Fibroblast of skin of back (primary cell): ENCODE measurements around the gene ACAD11.
A peak's percentile ranks its signal among the peaks of the same experiment; 100 is the strongest.
"Not testable (repeated sequence)": the region's sequence is repeated elsewhere in the genome, so short reads cannot be mapped to it uniquely, and the experiment has no call there.

Experiments used
- DNase-seq: peaks from one replicate; pipeline ENCODE4 v3.0.0-alpha.2; 2013

The ACAD11 gene

GRCh38 chr3:132650153-132650552, 9.5 kb downstream of the ACAD11 start:
- no peak for DNase-seq

- DNase-seq, result no peak
These were observed 14.6 kb downstream of the ACAD11 start for GRCh38 chr3:132645058-132645457.

- DNase-seq, result no peak
These were observed 16.2 kb downstream of the ACAD11 start for GRCh38 chr3:132643366-132643765.

- no peak for DNase-seq
These were observed 17.1 kb downstream of the ACAD11 start for GRCh38 chr3:132642539-132642847.

DNA sequence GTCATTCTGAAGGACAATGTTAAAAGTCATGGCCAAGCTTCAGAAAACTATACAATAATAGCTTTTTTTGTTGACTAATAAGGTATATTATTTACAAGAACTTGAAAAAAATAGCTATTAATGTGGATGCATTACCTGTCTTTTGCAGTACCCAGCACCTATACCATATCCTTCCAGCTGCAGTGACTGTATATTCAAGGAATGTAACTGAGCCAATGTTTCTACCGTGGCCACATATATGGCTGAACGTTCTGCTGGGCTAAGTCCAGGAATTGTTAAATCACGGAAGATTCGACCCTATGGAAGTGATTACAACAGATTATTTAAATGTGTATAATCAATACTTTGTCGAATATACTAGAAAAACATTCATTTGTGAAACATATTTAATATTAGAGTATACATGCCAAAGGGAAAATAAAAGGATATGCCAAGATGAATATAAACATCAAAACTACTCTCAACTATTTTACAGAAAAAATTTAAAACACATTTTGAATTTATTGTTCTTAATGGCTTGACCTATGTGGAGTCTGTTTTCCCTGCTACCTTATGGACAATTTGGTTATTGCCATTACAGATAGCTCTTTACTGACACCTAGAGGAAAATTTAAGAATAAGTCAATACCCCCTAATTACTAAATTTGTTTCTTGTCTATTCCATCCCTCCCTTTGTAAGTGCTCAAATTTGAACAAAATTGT, 17.6 kb downstream of the ACAD11 start:
- DNase-seq, result peak; percentile 60

DNA sequence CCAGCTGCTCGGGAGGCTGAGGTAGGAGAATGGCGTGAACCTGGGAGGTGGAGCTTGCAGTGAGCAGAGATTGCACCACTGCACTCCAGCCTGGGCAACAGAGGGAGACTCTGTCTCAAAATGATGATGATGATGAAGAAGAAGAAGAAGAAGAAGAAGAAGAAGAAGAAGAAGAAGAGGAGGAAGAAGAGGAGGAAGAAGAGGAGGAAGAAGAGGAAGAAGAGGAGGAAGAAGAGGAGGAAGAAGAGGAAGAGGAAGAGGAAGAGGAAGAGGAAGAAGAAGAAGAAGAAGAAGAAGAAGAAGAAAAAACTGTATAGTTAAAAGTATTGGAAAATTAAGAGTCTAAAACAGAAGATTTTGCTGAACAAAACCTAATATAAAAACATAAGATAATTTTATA, 18.2 kb downstream of the ACAD11 start:
- not testable (repeated sequence) for DNase-seq

GRCh38 chr3:132638706-132639105, 20.9 kb downstream of the ACAD11 start:
- no peak for DNase-seq

DNA sequence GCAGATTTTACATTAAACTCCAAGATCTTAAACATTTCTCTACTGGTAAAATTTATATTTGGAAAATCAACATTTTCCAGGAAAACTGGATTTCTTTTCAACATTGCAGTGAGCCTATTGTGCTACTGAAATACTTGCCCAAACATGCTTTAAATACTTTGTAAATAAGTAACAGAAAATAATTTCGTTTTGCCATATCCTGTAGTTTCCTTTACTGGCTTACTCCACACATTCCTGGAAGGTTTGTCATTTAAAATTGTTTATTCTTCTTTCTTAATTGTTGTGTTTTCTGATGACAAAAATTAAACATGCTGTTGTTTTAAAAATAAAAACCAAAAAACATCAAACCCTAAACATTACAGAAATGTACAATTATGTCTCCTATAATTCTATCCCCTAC, 22.0 kb downstream of the ACAD11 start:
- peak; percentile 62 for DNase-seq

DNA sequence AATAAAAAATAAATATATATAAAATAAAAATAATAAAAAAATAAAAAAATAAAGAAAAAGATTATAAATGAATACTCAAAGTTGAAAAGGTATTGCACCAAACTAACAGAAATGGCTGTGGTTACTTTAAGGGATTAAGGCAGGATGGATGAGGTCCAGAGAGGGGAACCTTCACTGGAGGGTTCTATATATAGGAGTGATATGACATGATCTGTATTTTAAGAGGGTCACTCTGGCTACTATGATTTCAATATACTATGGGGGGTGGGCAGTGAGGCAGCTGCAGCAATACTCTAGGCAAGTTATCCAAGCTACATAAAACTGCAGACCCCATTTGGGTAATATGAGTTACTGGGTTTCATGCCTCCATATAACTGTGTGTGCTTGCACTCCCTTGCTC, 24.6 kb downstream of the ACAD11 start:
- DNase-seq, result no peak

DNA sequence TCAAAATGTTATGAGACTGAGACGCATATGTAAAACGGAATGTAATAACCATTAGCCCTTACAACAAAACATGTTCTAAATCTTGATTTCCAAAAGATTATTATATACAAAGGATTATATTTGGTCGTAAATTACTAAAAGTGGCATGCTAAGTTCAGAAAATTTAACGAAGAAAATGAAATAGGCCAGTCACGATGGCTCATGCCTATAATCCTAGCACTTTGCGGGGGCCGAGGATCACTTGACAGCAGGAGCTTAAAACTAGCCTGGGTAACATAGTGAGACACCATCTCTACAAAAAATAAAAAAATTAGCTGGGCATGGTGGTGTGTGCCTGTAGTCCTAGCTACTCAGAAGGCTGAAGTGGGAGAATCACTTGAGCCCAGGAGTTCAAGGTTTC, 29.0 kb downstream of the ACAD11 start:
- DNase-seq, result no peak

- peak; percentile 85 for DNase-seq
These were observed 29.7 kb downstream of the ACAD11 start for GRCh38 chr3:132629928-132630327.

GRCh38 chr3:132628157-132628556, 31.5 kb downstream of the ACAD11 start:
- DNase-seq, result no peak

GRCh38 chr3:132626955-132627354, 32.7 kb downstream of the ACAD11 start:
- DNase-seq, result no peak

GRCh38 chr3:132625613-132626012, 34.0 kb downstream of the ACAD11 start:
- no peak for DNase-seq

GRCh38 chr3:132624790-132625189, 34.8 kb downstream of the ACAD11 start:
- DNase-seq, result no peak

DNA sequence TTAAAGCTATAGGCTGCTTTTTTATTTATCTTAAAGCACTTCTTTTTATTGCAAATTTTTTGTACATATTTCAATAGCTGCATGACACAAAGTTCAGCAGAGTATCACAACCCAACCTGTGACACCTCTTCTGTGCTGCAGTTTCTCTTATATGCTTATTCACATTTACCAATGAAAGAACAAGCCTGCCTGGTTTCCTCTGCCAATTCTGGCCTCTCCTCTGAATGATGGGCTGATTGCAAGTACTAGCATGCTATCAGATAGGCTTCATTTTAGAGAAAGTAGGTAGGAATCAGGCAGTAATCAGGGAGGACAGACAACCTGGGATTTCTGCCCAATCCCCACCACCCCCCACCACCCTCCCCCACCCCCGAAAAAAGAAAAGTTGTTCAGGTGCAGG, 36.0 kb downstream of the ACAD11 start:
- DNase-seq, result no peak

DNA sequence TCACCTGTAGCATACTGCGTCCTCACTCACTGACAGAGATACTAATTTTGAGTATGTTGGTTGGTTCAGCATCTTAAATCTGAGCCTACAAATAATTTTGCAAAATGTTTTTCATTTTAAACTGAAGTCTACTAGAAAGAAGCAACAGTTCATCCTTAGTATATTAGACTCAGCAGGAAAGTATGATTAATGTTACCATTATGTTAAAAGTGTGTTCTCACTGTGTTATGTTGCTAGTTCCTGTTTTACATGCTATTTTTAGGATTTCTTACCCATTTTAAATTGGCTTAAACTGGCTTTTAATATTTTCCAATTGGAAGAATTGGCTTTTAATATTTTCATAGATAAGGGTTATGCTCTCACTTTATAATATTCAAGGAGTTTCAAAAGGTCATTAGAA, 36.8 kb downstream of the ACAD11 start:
- DNase-seq, result peak; percentile 33

GRCh38 chr3:132622148-132622547, 37.5 kb downstream of the ACAD11 start:
- DNase-seq, result no peak

GRCh38 chr3:132616780-132617179, 42.8 kb downstream of the ACAD11 start:
- DNase-seq, result no peak

- no peak for DNase-seq
These were observed 43.7 kb downstream of the ACAD11 start for GRCh38 chr3:132615881-132616280.

GRCh38 chr3:132615301-132615700, 44.3 kb downstream of the ACAD11 start:
- not testable (repeated sequence) for DNase-seq

DNA sequence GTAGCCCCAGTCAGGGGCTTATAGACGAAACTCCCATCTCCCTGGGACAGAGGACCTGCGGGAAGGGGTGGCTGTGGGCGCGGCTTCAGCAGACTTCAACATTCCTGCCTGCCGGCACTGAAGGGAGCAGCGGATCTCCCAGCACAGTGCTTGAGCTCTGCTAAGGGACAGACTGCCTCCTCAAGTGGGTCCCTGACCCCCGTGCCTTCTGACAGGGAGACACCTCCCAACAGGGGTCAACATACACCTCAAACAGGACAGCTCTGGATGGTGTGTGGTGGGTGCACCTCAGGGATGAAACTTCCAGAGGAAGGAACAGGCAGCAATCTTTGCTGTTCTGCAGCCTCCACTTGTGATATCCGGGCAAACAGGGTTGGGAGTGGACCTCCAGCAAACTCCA, 53.0 kb downstream of the ACAD11 start:
- DNase-seq, result peak; percentile 31

- DNase-seq, result peak; percentile 83
These were observed 53.5 kb downstream of the ACAD11 start for GRCh38 chr3:132606085-132606484.

- peak; percentile 52 for DNase-seq
These were observed 54.2 kb downstream of the ACAD11 start for GRCh38 chr3:132605374-132605792.

DNA sequence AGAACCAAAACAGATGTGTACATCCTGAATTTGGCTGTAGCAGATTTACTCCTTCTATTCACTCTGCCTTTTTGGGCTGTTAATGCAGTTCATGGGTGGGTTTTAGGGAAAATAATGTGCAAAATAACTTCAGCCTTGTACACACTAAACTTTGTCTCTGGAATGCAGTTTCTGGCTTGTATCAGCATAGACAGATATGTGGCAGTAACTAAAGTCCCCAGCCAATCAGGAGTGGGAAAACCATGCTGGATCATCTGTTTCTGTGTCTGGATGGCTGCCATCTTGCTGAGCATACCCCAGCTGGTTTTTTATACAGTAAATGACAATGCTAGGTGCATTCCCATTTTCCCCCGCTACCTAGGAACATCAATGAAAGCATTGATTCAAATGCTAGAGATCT, 59.0 kb downstream of the ACAD11 start:
- DNase-seq, result not testable (repeated sequence)
